SW480 (cell line): Measurements from ENCODE around the gene C10orf95.

Source experiments
- DNase-seq: peaks from one replicate; pipeline ENCODE4 v3.0.0-alpha.2; 2016; ENCODE audit warnings: low spot score

Gene C10orf95

DNA sequence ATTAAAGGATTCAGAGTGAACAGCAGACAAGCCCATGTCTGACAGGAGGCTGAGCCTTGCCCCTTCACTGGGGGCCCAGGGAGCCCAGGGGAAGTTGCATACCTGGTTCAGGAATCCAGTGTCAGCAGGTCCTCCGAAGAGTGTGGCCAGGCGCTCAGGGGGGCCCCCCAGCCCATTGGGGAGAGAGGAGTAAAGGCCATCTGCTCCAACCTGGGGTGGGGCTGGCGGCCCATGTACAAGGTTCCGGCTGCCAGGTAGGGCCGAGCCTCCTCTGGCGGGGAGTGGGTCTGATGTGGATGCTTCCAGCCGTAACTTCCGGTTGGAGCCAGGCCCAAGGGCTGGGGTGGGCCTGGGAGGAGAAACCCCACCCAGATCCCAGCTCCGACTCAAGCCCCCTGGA, 35.1 kb downstream of the C10orf95 start:
- DNase-seq: no peak

GRCh38 chr10:102414749-102415148, 36.6 kb downstream of the C10orf95 start:
- no peak for DNase-seq

DNA sequence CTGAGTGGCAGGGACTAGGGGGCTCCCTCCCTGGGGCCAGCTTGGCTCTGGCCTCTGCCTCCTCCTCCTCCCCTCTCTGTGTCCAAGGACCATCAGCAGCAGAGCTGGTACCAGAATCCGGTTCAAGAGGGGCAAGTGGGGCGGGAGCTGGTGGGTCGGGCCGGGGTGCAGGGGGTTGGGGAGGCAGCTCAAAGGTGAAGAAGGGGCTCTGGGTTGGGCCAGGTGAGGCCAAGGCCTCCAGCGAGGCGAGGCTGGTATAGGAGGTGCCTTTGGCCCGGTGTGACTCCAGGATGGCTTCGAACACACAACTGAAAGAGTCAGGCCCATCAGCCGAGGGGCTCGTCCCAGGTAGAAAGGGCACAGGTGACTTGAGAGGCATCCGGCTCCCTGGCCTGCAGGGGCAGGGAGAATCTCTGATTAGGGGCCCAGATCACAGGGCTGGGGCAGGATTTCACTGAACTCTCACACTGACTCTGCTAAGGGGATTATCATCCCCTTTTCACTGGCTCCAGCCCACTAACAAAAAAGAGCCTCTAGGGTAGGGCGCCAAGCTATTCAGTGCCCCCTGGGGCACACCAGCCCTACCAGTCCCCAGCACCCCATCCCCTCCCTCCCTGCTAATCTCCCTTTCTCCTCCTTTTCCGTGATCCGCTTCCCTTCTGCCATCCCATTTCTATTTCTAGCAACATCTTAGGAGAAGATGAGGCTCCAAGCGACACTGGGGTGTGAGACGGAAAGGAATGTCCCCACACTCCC, 37.4 kb downstream of the C10orf95 start:
- DNase-seq: no peak

- no peak for DNase-seq
Observed at GRCh38 chr10:102413053-102413705, 38.2 kb downstream of the C10orf95 start.

- DNase-seq: no peak
Observed at GRCh38 chr10:102412293-102412692, 39.0 kb downstream of the C10orf95 start.

- no peak for DNase-seq
Observed at GRCh38 chr10:102411341-102412255, 39.7 kb downstream of the C10orf95 start.

DNA sequence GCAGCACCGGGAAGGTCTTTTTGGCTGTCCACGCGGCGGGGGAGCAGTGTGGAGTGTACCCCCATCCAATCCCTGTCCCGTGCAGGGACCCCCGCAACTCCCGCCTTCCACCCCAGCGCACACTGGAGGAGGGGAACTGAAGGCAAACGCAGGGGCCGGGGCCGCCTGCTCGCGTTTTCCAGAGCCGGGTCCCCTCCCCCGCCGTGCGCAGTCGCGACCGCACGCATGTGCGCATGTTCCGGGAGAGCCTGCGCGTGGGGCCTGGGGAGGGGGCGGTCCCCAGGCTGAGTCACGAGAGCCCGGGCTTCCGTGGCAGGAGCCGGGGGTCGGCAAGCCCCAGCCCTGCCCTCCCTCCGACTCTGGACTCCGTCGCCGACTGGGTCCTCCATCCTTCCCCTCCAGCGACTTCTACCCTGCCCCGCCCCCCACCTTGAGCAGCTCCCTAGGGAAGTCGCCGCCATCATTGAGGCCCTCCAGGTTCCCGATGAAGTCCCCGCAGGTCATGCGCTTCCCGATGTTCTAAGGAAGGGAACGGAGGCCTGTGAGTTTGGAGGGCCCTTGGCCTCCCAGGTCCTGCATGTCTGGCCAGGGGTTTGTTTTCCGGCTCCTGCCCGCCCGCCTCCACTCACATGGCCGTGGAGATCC, 40.8 kb downstream of the C10orf95 start:
- DNase-seq: no peak

DNA sequence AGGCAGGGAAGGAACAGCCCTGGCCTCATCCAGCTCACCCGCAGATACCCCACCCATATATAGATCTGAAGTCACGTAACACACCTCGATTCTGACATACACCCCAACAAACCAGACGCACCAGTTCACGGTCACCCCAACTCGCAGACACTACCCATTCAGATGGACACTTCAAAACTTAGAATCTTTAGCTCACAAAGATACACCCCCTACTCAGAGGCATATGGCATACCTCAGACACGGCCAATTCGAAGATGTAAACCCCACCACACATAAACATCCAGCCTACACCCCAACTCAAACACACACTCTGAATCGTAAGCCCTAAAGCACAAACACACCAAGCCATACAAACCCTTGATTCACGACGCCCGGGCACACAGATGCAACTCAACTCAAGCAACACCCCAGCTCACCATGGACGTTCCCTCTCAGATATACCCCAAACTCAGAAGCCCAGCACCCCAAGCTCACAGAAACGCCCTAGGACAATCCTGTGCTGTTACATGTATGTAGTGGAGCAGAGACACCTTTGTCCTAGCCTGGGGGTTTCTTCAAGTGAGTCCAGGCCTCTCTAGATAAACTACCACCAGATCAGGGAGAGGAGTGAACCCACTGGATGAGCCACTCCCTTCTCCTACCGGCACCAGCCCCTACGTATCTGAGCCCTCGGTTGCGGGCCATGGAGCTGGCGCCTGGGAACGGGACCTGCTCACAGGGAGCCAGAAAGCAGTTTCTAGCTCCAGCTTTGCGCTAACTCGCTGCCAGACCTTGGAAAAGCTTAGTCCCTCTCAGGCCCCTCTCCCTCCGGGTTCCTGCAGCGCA, 41.5 kb downstream of the C10orf95 start:
- no peak for DNase-seq

GRCh38 chr10:102408728-102409603, 42.4 kb downstream of the C10orf95 start:
- DNase-seq: peak; percentile 25

DNA sequence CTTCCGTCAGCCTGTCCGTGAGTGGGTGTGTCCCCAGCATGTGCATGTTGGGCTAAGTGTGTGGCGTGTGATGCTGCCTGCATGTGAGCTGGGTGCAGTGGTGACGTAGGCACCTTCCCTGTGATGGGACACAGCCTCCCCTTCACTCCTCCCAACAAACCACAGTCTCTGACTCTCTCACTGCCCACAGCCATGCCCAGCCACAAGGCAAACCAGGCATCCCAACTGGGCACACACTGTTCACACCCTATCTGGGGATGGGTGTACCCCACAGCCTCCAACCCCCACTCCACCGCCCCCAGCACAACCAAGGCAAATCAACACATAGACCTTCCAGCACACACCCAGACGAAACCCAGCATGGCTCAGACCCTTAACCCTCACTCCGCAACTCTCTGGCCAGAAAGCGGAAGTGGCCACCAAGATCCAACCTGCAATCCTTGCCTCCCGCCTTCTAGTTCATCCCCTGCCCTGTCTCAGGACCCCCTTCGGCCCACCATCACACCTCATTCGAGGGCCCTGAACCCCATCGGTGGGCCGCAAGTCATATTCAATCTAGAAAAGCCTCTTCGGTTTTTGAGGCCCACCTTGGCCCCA, 43.1 kb downstream of the C10orf95 start:
- DNase-seq: no peak

- no peak for DNase-seq
Observed at GRCh38 chr10:102407425-102408130, 43.8 kb downstream of the C10orf95 start.

DNA sequence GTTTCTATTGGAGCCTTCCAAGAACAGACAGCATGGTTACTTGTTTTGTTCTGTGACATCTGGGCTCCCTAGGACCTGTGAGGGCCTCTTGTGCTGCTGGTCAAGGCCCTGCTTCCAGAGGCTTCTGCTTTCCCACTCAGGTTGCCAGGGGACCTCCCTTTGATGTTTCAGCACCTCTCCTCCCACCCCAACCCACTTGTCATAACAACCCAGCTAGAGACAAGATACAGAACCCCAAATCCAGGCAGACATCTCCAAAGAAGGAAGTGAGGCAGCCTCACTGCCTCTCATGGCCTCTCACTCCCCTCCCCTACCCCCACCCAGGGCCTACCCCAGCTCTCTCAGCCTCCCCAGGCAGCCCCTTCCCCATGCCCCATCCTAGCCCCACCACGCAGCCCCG, 44.5 kb downstream of the C10orf95 start:
- DNase-seq: no peak

DNA sequence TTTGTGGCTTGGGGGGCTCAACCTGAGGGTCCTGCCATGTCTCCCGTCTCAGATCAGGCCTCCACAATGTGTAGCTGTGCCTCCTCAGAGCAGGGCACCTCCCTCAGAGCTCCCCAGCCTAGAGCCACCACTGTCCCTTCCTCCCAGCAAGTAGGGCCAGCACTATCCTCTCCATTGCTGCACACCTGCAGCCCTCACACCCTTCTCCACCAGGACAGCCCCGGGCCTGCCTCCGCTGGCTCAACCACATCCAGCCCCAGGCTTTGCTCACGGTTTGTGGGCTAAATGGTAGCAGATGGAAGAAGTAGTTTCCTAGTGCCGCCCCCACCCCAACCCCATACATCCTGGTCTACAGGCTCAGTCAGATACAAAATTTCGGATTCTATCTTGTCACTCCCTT, 45.7 kb downstream of the C10orf95 start:
- DNase-seq: no peak

- DNase-seq: no peak
Observed at GRCh38 chr10:102405108-102405571, 46.2 kb downstream of the C10orf95 start.

GRCh38 chr10:102404361-102405107, 46.8 kb downstream of the C10orf95 start:
- DNase-seq: no peak

GRCh38 chr10:102403115-102403514, 48.2 kb downstream of the C10orf95 start:
- DNase-seq: no peak

DNA sequence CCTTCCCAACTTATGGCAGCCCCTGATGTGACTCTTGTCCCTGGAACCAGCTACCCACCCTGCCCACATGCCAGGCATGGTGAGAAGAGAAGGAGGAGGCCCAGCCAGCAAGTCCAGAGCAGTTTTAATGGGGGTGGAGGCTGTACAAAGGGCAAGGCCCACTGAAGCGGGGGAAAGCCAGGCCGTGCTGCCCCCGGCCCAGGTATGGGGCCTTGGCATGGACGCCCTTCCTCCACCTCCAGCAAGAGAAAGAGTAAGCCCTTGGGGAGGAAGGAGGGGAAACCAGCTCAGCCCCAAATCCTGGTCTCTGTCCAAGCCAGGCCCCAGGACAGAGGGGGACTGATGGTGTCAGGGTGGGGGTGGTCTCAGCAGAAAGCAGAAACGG, 48.8 kb downstream of the C10orf95 start:
- no peak for DNase-seq

DNA sequence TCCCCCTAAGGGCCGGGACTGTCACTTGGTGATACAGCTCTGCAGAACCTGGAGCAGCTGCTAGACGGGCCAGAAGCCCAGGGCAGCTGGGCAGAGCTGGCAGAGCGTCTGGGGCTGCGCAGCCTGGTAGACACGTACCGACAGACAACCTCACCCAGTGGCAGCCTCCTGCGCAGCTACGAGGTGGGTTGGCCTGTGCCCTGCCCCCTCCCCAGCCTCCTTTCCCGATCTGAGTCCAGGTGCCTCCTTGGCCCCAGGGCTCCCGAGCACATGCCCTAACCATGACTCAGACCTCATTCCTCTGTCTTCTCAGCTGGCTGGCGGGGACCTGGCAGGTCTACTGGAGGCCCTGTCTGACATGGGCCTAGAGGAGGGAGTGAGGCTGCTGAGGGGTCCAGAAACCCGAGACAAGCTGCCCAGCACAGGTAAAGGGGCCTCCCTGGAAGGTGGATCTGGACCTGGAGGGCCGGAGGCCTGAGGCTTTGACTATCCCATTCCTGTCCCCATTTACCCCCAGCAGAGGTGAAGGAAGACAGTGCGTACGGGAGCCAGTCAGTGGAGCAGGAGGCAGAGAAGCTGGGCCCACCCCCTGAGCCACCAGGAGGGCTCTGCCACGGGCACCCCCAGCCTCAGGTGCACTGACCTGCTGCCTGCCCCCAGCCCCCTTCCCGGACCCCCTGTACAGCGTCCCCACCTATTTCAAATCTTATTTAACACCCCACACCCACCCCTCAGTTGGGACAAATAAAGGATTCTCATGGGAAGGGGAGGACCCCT, 49.4 kb downstream of the C10orf95 start:
- DNase-seq: no peak
